Endothelial cell of umbilical vein (primary cell): Measurements from ENCODE around the gene HEYL. TPM values are rescaled to one million over a fixed set of nuclear protein-coding genes. Genes with fewer than 3 reads are reported as not detected.

ENCODE experiments used
- BruUV-seq: library from RNA; stranded (reverse); fragments of 400-500 nt; replicated peaks from 2 replicates; lab custom pipeline; 2021; lab: Mats Ljungman, UMichigan
- CTCF ChIA-PET: fragments of 300-600, 350-600 bp; sonication (Branson Sonifier 250); formaldehyde crosslinking; loops from one replicate; lab custom pipeline; 2021; ENCODE audit warnings: antibody characterized with exemption, inconsistent platforms; lab: Charles Lee
- POLR2A ChIA-PET: fragments of 300-600, 350-600 bp; sonication (Branson Sonifier 250); formaldehyde crosslinking; loops from one replicate; lab custom pipeline; 2021; ENCODE audit warnings: antibody characterized with exemption, inconsistent platforms; lab: Charles Lee
- DNase-seq: peaks from one replicate; pipeline ENCODE4 v3.0.0-alpha.2; 2011; ENCODE audit warnings: low read depth, low spot score
- FAIRE-seq: peaks from 2 replicates; lab custom pipeline; 2011; peaks lifted over from hg19 to GRCh38; lab: Jason Lieb, UNC
- H2AFZ ChIP-seq: 2 replicates; pipeline ENCODE4 v1.6.0; 2012; ENCODE audit warnings: low read depth, low read length, control low read depth, inconsistent platforms
- H3K27ac ChIP-seq: 2 replicates; pipeline ENCODE4 v1.5.1; 2011; ENCODE audit warnings: low read depth, mild to moderate bottlenecking, control low read depth, low read length, moderate library complexity; ENCODE audit not compliant: insufficient read depth
- H3K27me3 ChIP-seq, 2 experiments: 2 replicates each; pipeline versions ENCODE4 v1.6.0 to v1.6.1; 2011; ENCODE audit warnings: low read length in 2 of 2, mixed read lengths in 1 of 2; ENCODE audit not compliant: control insufficient read depth in 2 of 2, insufficient read depth in 2 of 2
- H3K36me3 ChIP-seq, 2 experiments: 2 replicates in 1 of 2; 3 replicates in 1 of 2; pipeline ENCODE4 v1.5.1; 2011; ENCODE audit warnings: low read length in 2 of 2, mild to moderate bottlenecking in 1 of 2, moderate library complexity in 1 of 2; ENCODE audit not compliant: control insufficient read depth in 2 of 2, insufficient read depth in 2 of 2; ENCODE audit errors: extremely low read depth in 1 of 2
- H3K4me1 ChIP-seq: 3 replicates; pipeline ENCODE4 v1.5.1; 2011; ENCODE audit warnings: mild to moderate bottlenecking, low read length; ENCODE audit not compliant: control insufficient read depth, insufficient read depth; ENCODE audit errors: extremely low read depth
- H3K4me2 ChIP-seq: 2 replicates; pipeline ENCODE4 v1.6.1; 2011; ENCODE audit warnings: low read length, control low read depth, mixed read lengths; ENCODE audit not compliant: insufficient read depth
- H3K4me3 ChIP-seq, 3 experiments: fragments of 200-600 bp in 1 of 3; sonication (generic), shearing (Covaris generic) in 1 of 3; replicated peaks in 1 of 3; 2 replicates each; pipeline ENCODE4 v1.5.1; 2011 to 2016; ENCODE audit warnings: control low read depth in 3 of 3, low read length in 3 of 3, mild to moderate bottlenecking in 2 of 3, inconsistent platforms in 1 of 3, low read depth in 1 of 3, moderate library complexity in 1 of 3; ENCODE audit not compliant: insufficient read depth in 1 of 3
- H3K79me2 ChIP-seq: 2 replicates; pipeline ENCODE4 v1.6.0; 2012; ENCODE audit warnings: low read length, inconsistent platforms; ENCODE audit not compliant: control insufficient read depth, insufficient read depth
- H3K9ac ChIP-seq: replicated peaks from 2 replicates; pipeline ENCODE3; 2011; ENCODE audit warnings: low read length, control low read depth; ENCODE audit not compliant: insufficient read depth; ENCODE audit errors: extremely low read depth
- H3K9me1 ChIP-seq: replicated peaks from 3 replicates; pipeline ENCODE4 v1.6.0; 2011; ENCODE audit warnings: mild to moderate bottlenecking, low read length; ENCODE audit not compliant: control insufficient read depth, insufficient read depth; ENCODE audit errors: extremely low read depth
- H3K9me3 ChIP-seq: replicated peaks from 2 replicates; pipeline ENCODE4 v1.5.1; 2012; ENCODE audit warnings: low read length, inconsistent platforms; ENCODE audit not compliant: control insufficient read depth, insufficient read depth
- H4K20me1 ChIP-seq: replicated peaks from 2 replicates; pipeline ENCODE3; 2011; ENCODE audit warnings: mild to moderate bottlenecking, low read length; ENCODE audit not compliant: control insufficient read depth, insufficient read depth; ENCODE audit errors: extremely low read depth
- CTCF ChIP-seq, 2 donors: IDR thresholded peaks; 1 replicate in 1 of 2; 2 replicates in 1 of 2; pipeline ENCODE4 v1.5.1; 2011; ENCODE audit warnings: low read length in 2 of 2, mild to moderate bottlenecking in 2 of 2, moderate library complexity in 2 of 2, control low read depth in 1 of 2, inconsistent platforms in 1 of 2, low read depth in 1 of 2; ENCODE audit not compliant: insufficient read depth in 1 of 2; ENCODE audit errors: extremely low read depth in 1 of 2
- EZH2 ChIP-seq: IDR thresholded peaks from 2 replicates; pipeline ENCODE4 v1.6.1; 2012; ENCODE audit warnings: borderline replicate concordance, low read depth, mild to moderate bottlenecking, moderate library complexity, low read length, inconsistent platforms; ENCODE audit not compliant: severe bottlenecking
- FOS ChIP-seq: IDR thresholded peaks from 2 replicates; pipeline ENCODE4 v1.6.1; 2011; ENCODE audit warnings: mild to moderate bottlenecking, low read length, moderate library complexity, borderline replicate concordance; ENCODE audit not compliant: insufficient read depth
- GATA2 ChIP-seq: IDR thresholded peaks from 2 replicates; pipeline ENCODE4 v1.7.0; 2011; ENCODE audit warnings: low read depth, mild to moderate bottlenecking, moderate library complexity, mixed read lengths, low read length; ENCODE audit not compliant: insufficient read length, insufficient read depth
- JUN ChIP-seq: IDR thresholded peaks from 2 replicates; pipeline ENCODE4 v1.6.1; 2011; ENCODE audit warnings: borderline replicate concordance, low read depth; ENCODE audit not compliant: insufficient read length, insufficient read depth
- MAX ChIP-seq: IDR thresholded peaks from 2 replicates; pipeline ENCODE4 v1.6.1; 2011; ENCODE audit not compliant: insufficient read depth, insufficient read length
- MYC ChIP-seq: IDR thresholded peaks from one replicate; pipeline ENCODE4 v1.6.1; 2011; ENCODE audit warnings: mild to moderate bottlenecking, low read depth, low read length
- POLR2A ChIP-seq: IDR thresholded peaks from 2 replicates; pipeline ENCODE4 v1.6.1; 2012; ENCODE audit warnings: low read depth, mild to moderate bottlenecking, control low read depth, low read length
- POLR2AphosphoS5 ChIP-seq: IDR thresholded peaks from 2 replicates; pipeline ENCODE4 v1.6.1; 2012; ENCODE audit warnings: low read depth, mild to moderate bottlenecking, control low read depth, low read length, moderate library complexity; ENCODE audit not compliant: insufficient read depth
- dilution Hi-C: fragments of 300-500 bp; cut with MboI; formaldehyde crosslinking; loops from one replicate; pipeline ENCODE4 v1.15.0; 2019; ENCODE audit warnings: low sequenced_read_pairs; ENCODE audit not compliant: extremely low pct_ligation_motif_present
- intact Hi-C: fragments of 100-400 bp; cut with micrococcal nuclease; formaldehyde crosslinking; loops from one replicate; pipeline ENCODE4 v1.10.0; 2022
- polyA plus RNA-seq, 4 experiments: library from polyadenylated mRNA; depleted of rRNA in 3 of 4; stranded (reverse) in 3 of 4; unstranded in 1 of 4; fragments of >200 nt; gene quantifications; 2 replicates each; pipeline versions ENCODE4 v1.2.1 to v1.2.3, GENCODE V29; 2011 to 2012; ENCODE audit warnings: missing spikeins in 1 of 4
- total RNA-seq: library from RNA; stranded (reverse); gene quantifications from 2 replicates; pipeline ENCODE4 v1.2.3, GENCODE V29; 2021

Gene HEYL
- total and polyA plus RNA-seq, 2 donors (not counting 3 experiments of a cell fraction or from before 2014, with no cell fraction given), result not detected

- intact Hi-C loops (no loop called here), dilution Hi-C loops (no loop called here)
- FAIRE-seq (no peak), DNase-seq (no peak)
- Histone ChIP-seq H3K27ac (no peak overlapping the region), H3K9me1 (no peaks in the 10 kb centered on the region), H2AFZ (no peak overlapping the region), H3K4me3 (no peak overlapping the region), H4K20me1 (no peaks in the 10 kb centered on the region), H3K36me3 (no peaks in the 10 kb centered on the region), H3K4me1 (no peaks in the 10 kb centered on the region), H3K4me2 (no peak overlapping the region), H3K9me3 (no peaks in the 10 kb centered on the region), H3K27me3 (peaks cover 22 to 27% of the 10 kb centered on the region in 2 experiments), H3K9ac (no peak overlapping the region), H3K79me2 (no peaks in the 10 kb centered on the region)
- BruUV-seq, result no TSS peak
- TF ChIP-seq POLR2A (no peak), GATA2 (no peak), MYC (no peak), EZH2 (no peak), JUN (no peak), CTCF (IDR thresholded peaks at IDR 0.05; ENCODE audit: extremely low read depth in 1 of 2, insufficient read depth in 1 of 2, low read depth in 1 of 2, low read length in 2 of 2) (no peak), MAX (no peak), POLR2AphosphoS5 (no peak), FOS (no peak)
- POLR2A ChIA-PET, result no interaction called here
- CTCF ChIA-PET, result interaction anchor here (2.2 kb wide), 1 partner anchor 21 kb away, joined by 12 read pairs; no protein-coding TSS in a partner anchor
These were observed 12.8 kb downstream of the HEYL start for GRCh38 chr1:39626646-39627045.
